Calu3 (cell line): ENCODE measurements around the gene CTSS. TPM values are rescaled to one million over a fixed set of nuclear protein-coding genes. Genes with fewer than 3 reads are reported as not detected.
"Not testable (repeated sequence)": the region's sequence is repeated elsewhere in the genome, so short reads cannot be mapped to it uniquely, and the experiment has no call there.

Experiments used
- BruUV-seq: library from RNA; stranded (reverse); fragments of 400-500 nt; replicated peaks from 2 replicates; lab custom pipeline; 2021; lab: Mats Ljungman, UMichigan
- CTCF ChIA-PET: fragments of 300-600 bp; sonication (Branson Sonifier 250); formaldehyde crosslinking; loops from one replicate; lab custom pipeline; 2022; ENCODE audit warnings: antibody characterized with exemption; lab: Charles Lee
- DNase-seq: peaks from one replicate; pipeline ENCODE4 v3.0.0; 2022
- H3K27ac Mint-ChIP-seq: one replicate; pipeline ENCODE4 v1.8.0; 2022; ENCODE audit warnings: mixed read lengths; ENCODE audit not compliant: unreplicated experiment
- H3K27me3 Mint-ChIP-seq: one replicate; pipeline ENCODE4 v1.8.0; 2022; ENCODE audit warnings: mixed read lengths; ENCODE audit not compliant: unreplicated experiment
- H3K36me3 Mint-ChIP-seq: one replicate; pipeline ENCODE4 v1.8.0; 2022; ENCODE audit warnings: mild to moderate bottlenecking, moderate library complexity, mixed read lengths; ENCODE audit not compliant: insufficient read depth, unreplicated experiment
- H3K4me1 Mint-ChIP-seq: one replicate; pipeline ENCODE4 v1.8.0; 2022; ENCODE audit warnings: mild to moderate bottlenecking, low read depth, mixed read lengths; ENCODE audit not compliant: unreplicated experiment
- H3K4me3 Mint-ChIP-seq: one replicate; pipeline ENCODE4 v1.8.0; 2022; ENCODE audit warnings: mild to moderate bottlenecking, low read depth, moderate library complexity, mixed read lengths; ENCODE audit not compliant: unreplicated experiment
- H3K9me3 Mint-ChIP-seq: one replicate; pipeline ENCODE4 v1.8.0; 2022; ENCODE audit warnings: low read depth, mixed read lengths; ENCODE audit not compliant: unreplicated experiment
- intact Hi-C: fragments of 100-400 bp; cut with micrococcal nuclease; formaldehyde crosslinking; loops from one replicate; pipeline ENCODE4 v1.10.0; 2022; ENCODE audit not compliant: unreplicated experiment
- total RNA-seq: library from RNA; stranded (reverse); gene quantifications from 2 replicates; pipeline ENCODE4 v1.2.3, GENCODE V29; 2022
- TF ChIP-seq, protein P1 (sequence below): fragments of 200-600 bp; IDR thresholded peaks from one replicate; pipeline ENCODE4 v1.8.0; 2022; ENCODE audit warnings: antibody characterized with exemption; ENCODE audit not compliant: unreplicated experiment

CTSS gene
- total RNA-seq, 1 experiment from 2014 or later = 144 TPM

GRCh38 chr1:150718225-150718891 lies 47.2 kb downstream of the CTSS start:
- no peaks in the 10 kb centered on the region for H3K4me1 Mint-ChIP-seq
- no peak overlapping the region for H3K4me3 Mint-ChIP-seq
- no peak for DNase-seq
- CTCF ChIA-PET = no interaction called here
- no TSS peak for BruUV-seq
- H3K36me3 Mint-ChIP-seq = no peaks in the 10 kb centered on the region
- H3K27ac Mint-ChIP-seq = no peak overlapping the region
- intact Hi-C loops = no loop called here
- TF ChIP-seq, protein P1, sequence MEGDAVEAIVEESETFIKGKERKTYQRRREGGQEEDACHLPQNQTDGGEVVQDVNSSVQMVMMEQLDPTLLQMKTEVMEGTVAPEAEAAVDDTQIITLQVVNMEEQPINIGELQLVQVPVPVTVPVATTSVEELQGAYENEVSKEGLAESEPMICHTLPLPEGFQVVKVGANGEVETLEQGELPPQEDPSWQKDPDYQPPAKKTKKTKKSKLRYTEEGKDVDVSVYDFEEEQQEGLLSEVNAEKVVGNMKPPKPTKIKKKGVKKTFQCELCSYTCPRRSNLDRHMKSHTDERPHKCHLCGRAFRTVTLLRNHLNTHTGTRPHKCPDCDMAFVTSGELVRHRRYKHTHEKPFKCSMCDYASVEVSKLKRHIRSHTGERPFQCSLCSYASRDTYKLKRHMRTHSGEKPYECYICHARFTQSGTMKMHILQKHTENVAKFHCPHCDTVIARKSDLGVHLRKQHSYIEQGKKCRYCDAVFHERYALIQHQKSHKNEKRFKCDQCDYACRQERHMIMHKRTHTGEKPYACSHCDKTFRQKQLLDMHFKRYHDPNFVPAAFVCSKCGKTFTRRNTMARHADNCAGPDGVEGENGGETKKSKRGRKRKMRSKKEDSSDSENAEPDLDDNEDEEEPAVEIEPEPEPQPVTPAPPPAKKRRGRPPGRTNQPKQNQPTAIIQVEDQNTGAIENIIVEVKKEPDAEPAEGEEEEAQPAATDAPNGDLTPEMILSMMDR = no peak
- no peaks in the 10 kb centered on the region for H3K9me3 Mint-ChIP-seq
- H3K27me3 Mint-ChIP-seq = no peaks in the 10 kb centered on the region

GRCh38 chr1:150709031-150709430 lies 56.5 kb downstream of the CTSS start:
- intact Hi-C loops, H3K9me3 Mint-ChIP-seq, DNase-seq, H3K27ac Mint-ChIP-seq, BruUV-seq, H3K27me3 Mint-ChIP-seq, H3K4me1 Mint-ChIP-seq, H3K36me3 Mint-ChIP-seq, H3K4me3 Mint-ChIP-seq, CTCF ChIA-PET: not testable (repeated sequence)

DNA sequence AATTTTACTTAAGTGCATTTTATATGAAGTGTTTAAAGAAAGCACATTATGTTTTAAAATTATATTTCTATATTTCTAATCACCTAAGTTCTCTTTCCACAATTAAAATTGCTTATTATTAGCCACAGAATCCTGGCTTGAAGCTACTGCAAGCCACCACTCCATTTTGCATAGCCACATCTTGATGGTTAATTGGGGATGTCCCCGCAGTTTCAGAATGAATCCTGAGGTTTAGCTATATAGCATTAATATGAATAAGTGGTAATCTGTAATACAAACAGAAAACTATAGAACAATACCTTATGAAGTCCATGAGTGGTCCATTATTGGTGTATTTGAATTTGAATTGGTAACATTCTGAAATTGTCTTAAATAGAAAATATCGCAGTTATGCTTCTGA lies 57.0 kb downstream of the CTSS start:
- H3K36me3 Mint-ChIP-seq = no peaks in the 10 kb centered on the region
- intact Hi-C loops = no loop called here

GRCh38 chr1:150706091-150706490 lies 59.5 kb downstream of the CTSS start:
- TF ChIP-seq, protein P1 = no peak
- Mint-ChIP-seq H3K27me3 (no peaks in the 10 kb centered on the region), H3K27ac (no peak overlapping the region), H3K9me3 (no peaks in the 10 kb centered on the region), H3K4me1 (no peaks in the 10 kb centered on the region), H3K4me3 (no peak overlapping the region), H3K36me3 (no peaks in the 10 kb centered on the region)
- CTCF ChIA-PET = no interaction called here
- intact Hi-C loops = no loop called here
- no TSS peak for BruUV-seq
- DNase-seq = no peak

More for the DNA sequence above, 57.0 kb downstream of the CTSS start:
- H3K4me3 Mint-ChIP-seq = no peak overlapping the region
- CTCF ChIA-PET = no interaction called here
- TF ChIP-seq, protein P1 = no peak
- no peak for DNase-seq
- H3K27ac Mint-ChIP-seq = no peak overlapping the region
- no TSS peak for BruUV-seq
- H3K9me3 Mint-ChIP-seq = no peaks in the 10 kb centered on the region
- H3K4me1 Mint-ChIP-seq = no peaks in the 10 kb centered on the region
- H3K27me3 Mint-ChIP-seq = no peaks in the 10 kb centered on the region

GRCh38 chr1:150703427-150703826 lies 62.2 kb downstream of the CTSS start:
- DNase-seq = no peak
- BruUV-seq = no TSS peak
- no peaks in the 10 kb centered on the region for H3K9me3 Mint-ChIP-seq
- no peaks in the 10 kb centered on the region for H3K27me3 Mint-ChIP-seq
- intact Hi-C loops = no loop called here
- no peak overlapping the region for H3K27ac Mint-ChIP-seq
- H3K4me3 Mint-ChIP-seq = no peak overlapping the region
- CTCF ChIA-PET = no interaction called here
- no peaks in the 10 kb centered on the region for H3K36me3 Mint-ChIP-seq
- H3K4me1 Mint-ChIP-seq = no peaks in the 10 kb centered on the region
- TF ChIP-seq, protein P1 = no peak
